Globus pallidus (tissue), 1 donor: ENCODE data around the gene ITSN1.

ENCODE experiments used
- DNase-seq: peaks from one replicate; pipeline ENCODE4 v3.0.0-alpha.2; 2015; ENCODE audit warnings: low spot score

Gene ITSN1

DNA sequence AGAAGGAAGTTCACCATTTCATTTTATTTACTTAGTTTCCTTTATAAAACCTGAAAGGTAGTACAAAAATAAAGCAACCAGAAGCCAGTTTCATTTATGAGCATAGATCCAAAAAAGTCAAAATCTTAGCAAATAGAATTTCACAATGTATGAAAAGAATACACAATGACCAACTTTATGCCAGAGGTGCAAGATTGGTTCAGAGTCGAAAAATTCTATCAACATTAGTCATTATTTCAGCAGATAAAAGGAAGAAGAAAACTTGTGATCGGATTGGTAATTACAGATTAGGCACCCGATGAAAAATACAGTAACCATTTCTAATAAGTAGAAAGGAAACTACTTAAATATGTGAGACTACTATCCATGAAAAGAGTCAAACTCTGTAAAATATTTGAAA, 89.1 kb downstream of the ITSN1 start:
- no peak for DNase-seq

DNA sequence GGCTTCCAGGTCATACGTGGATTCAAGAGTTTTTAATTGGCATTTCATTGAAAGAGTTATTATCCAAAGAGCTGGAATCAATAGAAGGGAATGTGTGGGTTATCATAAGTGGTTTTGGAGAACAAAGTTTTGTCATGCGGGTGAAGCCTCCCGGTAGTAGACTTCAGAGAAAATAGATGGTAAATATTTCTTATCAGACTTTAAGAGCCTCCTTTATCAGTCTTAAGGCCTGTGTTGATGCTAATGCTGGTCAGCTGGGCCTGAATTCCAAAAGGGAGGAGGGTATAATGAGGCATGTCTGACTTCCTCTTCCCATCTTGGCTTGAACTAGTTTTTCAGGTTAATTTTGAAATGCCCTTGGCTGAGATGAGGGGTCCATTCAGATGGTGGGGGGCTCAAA, 89.7 kb downstream of the ITSN1 start:
- no peak for DNase-seq

DNA sequence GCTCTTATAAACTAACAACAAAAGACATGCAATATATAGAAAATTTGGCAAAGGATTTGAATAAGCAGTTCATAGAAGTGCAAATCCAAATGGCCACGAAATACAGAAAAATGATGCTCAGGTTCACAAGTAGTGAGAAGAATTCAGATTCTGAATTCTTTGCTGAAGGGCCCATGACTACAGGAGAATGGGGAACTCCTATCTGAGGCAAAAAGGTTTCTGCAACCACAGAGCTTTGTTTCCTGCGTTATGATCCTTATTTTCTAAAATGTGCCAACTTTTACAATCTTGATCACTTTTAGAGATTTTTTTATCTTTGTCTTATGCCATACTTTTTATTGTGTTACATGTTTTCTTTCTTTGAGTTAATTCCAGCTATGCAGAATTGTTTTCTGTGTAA, 91.3 kb downstream of the ITSN1 start:
- DNase-seq = no peak

DNA sequence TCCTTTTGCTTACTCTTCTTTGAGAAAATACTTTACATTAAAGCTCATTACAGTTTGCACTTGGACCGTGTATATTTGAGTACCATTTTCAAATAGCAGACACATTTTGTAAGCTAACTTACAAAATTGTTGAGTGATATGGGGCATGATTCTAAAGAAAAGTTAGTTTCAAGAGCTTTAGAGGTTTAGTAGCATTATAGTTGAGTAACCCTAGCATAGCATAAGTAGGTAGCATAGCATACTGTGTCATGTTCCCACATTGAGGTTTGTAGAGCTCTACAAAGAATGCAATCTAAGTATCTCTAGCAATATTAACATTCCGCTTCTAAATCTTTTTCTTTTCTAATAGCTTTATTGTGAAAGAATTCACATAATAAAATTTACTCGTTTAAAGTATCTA, 92.0 kb downstream of the ITSN1 start:
- no peak for DNase-seq

DNA sequence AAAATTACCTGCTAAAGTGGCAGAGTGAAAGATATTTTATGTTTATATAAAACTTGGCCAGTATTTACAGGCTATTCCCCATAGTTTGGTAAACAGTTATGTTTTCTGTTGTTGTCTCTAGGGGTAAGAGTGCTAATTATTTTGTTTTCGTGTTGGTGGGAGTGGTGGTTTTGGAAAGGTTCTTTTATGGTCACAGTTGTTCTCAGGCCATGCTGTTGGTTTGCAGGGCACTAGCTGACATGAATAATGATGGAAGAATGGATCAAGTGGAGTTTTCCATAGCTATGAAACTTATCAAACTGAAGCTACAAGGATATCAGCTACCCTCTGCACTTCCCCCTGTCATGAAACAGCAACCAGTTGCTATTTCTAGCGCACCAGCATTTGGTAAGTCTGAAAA, 92.5 kb downstream of the ITSN1 start:
- no peak for DNase-seq

DNA sequence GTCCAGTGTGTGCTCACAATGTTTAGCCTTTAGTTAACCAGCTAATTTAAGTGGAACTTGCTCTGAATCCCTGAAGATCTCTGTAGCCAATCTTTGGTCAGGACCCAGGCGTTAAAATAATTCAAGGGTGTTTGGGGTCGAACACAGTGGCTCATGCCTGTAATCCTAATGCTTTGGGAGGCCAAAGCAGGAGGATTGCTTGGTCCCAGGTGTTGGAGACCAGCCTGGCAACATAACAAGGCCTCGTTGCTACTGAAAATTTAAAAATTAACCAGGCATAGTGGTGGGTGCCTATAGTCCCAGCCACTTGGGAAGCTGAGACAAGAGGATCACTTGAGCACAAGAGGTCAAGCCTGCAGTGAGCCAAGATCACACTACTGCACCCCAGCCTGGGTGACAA, 94.3 kb downstream of the ITSN1 start:
- no peak for DNase-seq

DNA sequence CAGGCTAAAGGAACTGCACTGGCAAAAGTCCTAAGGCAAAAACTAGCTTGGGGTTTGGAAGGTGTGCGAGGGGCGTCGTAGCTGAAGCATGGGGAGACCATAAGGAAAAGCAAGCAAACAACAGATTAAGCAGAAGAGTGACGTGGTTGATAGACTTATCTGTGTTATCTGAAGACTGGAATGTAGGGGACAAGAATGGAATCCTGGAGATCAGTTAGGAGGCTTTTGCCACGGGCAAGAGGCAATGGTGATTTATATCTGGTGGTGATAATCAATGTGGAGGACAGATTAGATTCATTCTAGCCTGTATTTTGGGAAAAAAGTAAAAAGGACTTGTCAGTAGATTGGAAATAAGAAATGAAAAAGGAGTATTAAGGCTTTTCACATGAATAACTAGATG, 97.4 kb downstream of the ITSN1 start:
- no peak for DNase-seq

DNA sequence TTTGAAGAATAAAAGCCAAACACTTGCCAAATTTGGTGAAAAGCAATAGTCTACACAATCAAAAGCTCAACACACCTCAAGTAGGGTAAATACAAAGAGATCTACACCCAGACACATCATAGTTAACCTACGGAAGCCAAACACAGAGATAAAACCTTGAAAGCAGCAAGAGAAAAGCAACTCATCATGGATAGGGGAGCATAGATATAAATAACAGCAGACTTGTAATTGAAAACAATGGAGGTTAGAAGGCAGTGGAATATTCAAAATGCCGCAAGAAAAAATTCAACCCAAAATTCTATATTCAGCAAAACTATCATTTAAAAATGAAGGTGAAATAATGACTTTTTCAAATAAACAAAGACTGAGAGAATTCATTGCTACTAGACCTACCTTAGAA, 105.1 kb downstream of the ITSN1 start:
- no peak for DNase-seq

DNA sequence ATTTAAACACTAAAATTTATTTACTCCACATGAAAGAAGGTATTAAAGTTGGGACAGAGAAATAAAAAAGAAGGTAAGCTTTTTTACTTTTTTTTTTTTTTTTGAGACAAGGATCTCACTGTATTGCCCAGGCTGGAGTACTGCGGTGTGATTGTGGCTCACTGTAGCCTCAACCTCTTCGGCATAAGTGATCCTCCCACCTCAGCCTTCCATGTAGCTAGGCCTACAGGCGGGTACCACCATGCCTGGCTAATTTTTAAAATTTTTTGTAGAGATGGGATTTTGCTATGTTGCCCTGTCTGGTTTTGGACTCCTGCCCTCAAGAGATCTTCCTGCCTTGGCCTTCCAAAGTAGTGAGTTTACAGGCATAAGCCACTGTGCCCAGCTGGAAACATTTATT, 106.6 kb downstream of the ITSN1 start:
- no peak for DNase-seq

DNA sequence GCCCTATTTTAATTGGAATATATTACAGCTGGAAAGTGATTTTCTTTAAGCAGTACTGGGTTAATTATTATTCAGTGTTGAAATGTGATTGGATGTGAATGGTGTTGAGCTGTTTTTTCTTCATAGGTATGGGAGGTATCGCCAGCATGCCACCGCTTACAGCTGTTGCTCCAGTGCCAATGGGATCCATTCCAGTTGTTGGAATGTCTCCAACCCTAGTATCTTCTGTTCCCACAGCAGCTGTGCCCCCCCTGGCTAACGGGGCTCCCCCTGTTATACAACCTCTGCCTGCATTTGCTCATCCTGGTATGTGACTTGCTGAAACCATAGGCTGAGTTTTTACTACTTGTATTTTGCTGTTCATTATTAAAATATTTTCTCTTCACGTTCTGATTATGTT, 107.7 kb downstream of the ITSN1 start:
- DNase-seq = no peak

DNA sequence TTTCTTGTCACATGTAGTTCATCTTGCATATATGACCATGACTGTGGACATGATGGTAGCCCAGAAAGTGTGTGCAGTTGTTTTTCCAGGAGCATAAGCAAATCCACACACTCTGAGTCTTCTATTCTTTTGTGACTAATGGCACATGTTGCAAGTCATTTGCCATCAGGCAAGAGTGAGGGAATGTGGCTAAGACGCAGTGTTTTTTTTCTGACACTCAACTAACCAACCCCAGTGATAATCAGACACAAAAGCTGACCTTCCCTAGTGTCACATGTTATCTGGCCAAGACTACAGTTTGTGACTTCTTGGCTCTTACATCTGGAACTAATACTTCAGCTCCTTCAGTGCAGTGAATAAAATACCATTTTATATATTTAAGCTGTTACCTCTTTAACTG, 108.8 kb downstream of the ITSN1 start:
- no peak for DNase-seq

DNA sequence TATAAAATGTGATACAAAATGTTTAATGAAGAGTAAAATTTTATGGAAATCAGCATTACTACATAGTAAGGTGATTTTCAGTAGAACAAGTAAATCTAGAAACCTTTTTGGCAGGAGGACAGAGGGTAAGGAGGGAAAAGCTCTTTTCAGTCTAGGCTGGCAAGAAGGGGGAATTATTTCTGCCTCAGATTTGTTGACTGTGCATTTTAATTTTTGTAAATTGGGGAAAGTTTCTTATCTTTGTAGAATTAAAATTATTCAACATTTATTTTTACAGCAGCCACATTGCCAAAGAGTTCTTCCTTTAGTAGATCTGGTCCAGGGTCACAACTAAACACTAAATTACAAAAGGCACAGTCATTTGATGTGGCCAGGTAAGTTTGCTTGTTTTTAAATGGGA, 109.2 kb downstream of the ITSN1 start:
- DNase-seq = no peak

DNA sequence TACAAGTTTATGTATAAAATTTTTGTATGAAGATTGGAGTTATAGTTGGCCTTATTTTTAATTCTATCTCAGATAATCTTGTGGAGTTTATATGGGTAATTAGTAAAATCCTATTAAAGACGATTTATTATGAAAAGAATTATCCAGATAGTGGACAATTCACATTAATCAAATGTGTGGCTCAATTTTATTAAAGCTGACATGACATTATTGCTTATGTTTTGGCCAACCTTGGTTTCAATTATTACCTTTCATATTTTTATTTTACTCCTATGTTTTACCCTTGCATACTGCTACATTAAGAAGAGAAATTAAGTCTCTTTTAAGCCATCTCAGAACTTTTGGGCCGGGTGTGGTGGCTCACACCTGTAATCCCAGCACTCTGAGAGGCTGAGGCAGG, 110.0 kb downstream of the ITSN1 start:
- no peak for DNase-seq

DNA sequence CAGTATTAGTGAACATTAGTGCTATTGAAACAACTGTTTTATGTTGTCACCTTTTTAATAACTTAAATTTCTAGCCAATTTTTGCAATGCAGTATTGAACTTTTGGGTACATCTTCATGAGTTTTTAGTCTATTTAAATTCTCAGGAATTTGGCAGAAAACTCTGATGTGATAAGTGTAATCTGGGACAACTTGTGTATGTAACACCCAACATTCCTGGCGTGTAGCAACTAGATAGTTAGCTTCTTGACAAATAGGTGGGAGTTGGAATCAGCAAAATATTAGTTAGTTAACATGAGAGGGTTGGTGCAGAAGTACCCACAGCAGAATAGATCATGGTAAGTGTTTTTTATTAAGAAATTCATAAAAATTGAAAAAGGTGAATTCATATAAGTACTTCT, 111.6 kb downstream of the ITSN1 start:
- no peak for DNase-seq

DNA sequence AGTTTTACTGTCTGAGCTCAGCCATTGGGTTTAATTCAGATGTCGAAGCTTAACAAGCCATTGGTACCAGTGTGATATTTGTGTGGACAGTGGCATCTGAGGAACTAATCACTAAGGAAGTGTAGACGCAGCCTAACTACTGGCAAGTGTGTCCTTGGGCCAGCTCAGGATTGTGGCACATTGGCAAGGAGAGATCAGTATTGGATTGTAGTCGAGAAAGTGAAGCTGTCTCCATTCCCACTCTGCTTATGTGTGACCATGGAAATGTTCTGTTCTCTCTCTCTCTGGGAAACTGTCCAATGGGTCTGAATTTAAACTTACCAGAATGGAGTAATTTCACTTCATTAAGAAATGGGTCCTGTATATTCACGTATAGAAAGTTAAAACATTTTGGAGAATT, 112.2 kb downstream of the ITSN1 start:
- no peak for DNase-seq

DNA sequence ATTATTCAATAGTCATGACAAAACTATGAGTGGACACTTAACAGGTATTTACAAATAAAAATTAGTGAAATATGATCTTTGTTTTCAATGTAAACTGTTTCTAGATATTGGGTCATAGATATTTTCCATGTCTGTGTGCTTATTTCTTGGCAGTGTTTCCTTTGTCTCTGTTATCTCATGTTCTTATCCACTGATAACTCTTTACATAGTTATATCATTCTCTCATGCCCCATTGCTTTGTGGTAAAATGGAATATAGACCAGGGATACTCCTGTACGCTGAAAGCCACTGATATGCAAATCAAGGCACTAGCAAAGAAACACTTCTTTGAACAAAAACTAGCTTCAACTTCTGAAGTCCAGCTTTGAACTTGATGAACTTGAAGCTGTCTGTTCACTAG, 113.1 kb downstream of the ITSN1 start:
- no peak for DNase-seq

DNA sequence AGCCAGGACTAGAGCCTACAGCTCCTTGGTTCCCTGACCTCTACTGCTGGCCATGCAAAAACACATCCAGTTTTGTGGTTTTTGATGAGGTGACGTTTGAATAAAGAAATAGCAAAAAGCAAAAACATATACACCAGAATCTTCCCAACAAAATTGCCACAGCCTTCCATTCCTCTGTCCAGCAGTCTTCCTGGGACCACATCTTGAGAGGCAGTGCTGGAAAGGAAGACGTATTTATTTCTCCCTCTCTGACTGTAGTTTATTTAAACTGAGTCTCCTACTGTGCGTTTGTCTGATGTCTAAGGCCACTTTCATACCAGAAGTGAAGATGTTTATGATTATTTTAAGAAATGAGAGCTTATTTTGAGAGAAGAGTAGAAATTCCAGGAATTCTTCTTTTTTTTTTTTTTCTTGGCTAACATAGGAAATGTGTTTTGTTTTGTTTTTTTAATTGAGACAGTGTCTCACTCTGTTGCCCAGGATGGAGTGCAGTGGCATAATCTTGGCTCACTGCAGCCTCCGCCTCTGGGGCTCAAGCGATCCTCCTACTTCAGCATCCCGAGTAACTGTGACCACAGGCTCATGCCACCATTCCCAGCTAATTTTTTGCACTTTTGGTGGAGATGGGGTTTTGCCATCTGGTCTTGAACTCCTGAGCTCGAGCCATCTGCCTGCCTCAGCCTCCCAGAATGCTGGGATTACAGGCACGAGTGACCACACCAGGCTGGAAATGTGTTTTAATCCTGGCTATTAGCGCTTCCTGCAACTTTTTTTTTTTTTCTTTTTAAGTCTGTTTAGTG, 118.5 kb downstream of the ITSN1 start:
- no peak for DNase-seq

DNA sequence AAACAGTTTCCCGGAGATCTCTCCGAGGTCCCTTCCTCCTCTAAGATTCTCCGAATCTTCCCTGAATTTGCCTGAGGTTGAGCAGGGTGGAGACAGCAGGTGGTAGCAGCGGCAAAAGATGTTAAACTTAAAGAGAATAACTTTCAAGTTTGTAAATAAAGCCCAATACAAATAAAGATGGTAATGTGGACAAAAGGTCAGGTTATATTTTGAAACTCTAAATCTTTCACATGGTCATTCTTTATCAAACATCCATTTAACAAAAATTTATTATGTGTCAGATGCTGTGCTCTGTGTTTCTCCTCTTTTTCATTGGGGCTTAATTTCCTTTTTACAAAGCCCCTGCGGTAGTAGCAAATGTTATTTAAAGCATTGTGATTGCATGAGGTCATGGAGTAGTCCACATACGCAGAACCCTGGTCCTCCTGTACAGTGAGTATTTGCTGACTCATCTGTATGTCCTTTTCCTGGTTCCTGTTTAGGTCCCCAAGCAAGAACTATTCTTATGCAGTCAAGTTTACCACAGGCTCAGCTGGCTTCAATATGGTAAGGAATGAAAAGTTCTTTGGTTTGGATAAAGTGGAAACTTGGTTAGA, 119.2 kb downstream of the ITSN1 start:
- DNase-seq = peak; percentile 54

DNA sequence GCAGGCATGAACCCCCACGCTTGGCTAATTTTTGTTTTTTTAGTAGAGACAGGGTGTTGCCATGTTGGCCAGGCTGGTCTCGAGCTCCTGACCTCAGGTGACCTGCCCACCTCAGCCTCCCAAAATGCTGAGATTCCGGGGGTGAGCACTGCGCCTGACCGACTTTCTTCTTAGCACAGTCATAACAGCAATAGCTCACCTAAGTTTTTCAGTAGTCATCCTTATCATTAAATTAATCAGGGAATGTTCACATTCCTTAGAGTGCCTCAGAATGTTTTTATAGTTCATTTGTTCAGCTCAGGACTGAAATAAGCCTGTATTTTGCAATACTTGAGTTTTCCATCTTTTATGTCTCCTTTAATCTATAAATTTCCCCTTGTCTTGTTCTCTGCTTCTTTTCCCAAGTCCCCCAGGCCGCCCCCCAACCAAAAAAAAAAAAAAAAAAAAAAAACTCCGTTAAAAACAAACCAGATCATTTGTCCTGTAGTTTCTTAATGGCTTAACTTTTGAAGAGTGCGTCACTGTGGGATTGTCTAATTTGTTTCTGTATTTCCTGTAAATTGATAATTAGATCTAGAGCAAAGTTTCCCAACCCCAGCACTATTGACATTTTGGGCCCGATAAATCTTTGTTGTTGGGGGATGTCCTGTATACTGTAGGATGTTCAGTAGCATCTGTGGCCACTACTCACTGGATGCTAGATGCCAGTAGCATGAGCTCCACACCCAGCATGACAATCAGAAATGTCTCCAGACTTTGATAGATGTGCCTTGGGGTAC, 120.7 kb downstream of the ITSN1 start:
- no peak for DNase-seq

DNA sequence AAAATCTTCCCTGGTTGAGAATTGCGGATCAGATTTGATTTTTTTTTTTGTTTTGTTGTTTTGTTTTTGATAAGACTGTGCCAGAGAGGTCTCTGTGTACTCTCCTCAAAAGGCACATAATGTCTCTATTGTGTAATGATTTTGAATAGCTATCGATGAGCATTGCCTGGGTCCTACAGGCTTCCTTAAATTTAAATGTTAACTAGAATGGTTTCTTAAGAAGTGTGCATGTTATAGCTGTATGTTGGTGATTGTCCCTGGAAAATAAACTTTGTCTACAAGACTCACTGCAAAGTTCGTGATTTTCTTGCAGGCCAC, 121.2 kb downstream of the ITSN1 start:
- DNase-seq = no peak

DNA sequence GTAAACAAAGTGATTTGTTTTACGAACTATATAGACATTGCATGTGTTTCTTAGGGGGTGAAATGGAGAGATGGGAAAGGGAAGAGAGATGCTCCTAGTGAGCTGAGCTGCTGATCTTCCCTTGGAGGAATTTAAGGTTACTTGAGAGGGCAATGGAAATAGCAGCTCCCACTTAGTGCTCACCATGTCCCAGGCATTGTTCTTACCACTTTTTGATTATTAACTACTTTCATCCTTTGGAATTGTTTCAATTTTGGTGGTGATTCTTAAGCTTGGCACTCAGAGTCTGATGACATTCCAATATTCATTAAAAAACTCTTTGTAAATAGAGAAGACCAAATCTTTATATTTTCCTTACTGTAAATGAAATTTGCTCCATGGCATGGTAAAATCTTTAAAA, 124.9 kb downstream of the ITSN1 start:
- no peak for DNase-seq

DNA sequence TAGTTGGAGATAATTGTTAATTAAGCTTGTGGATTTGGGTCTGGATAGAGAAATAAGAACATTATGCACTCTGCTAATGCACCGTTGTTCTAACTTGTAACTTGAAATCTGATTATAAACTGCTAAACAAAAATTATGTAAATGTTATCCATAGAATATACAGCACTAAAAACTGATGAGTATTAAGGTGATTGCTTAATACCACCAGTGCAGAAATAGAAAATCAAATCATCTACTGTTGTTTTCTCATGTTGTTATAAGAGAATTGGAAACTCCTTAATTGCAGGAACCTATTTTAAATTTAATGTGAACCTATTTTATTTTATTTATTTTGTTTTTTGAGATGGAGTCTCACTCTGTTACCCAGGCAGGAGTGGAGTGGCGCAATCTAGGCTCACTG, 125.7 kb downstream of the ITSN1 start:
- no peak for DNase-seq

DNA sequence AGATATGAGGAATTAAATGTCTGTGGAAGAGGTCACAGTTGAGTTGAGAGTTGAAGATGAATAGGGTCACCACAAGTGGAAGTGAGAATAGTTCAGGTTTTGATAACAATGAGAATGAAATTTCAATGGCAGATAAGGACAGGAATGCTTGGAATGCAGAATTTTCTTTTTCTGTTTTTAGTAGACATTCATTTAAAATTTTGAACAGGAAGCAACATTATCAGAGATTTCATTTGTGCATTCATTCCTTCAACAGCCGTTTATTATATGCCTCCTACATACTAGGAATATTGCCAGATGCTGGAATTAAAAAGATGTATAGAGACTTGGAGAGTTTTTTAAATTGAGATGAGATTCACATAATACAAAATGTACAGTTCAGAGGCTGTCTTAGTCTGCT, 126.8 kb downstream of the ITSN1 start:
- DNase-seq = no peak

DNA sequence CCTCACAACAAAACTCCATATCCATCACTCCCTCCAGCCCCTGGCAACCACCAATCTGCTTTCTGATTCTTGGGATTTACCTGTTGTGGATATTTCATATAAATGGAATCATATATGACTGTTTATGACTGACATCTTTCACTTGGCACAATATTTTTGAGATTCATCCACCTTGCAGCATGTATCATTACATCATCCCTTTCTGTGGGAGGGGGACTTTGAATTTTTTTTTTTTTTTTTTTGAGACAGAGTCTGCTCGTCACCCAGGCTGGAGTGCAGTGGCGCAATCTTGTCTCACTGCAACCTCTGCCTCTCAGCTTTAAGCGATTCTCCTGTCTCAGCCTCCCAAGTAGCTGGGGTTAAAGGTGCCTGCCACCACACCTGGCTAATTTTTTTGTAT, 128.2 kb downstream of the ITSN1 start:
- no peak for DNase-seq
